A549 (cell line): ENCODE data around the gene CXXC5.

Experiments used
- BHLHE40 ChIP-seq: IDR thresholded peaks from 2 replicates; pipeline ENCODE4 v1.6.1; 2012; ENCODE audit warnings: low read depth, low read length, inconsistent platforms
- CTCF ChIP-seq: fragments of >200 bp; sonication (Bioruptor Twin); formaldehyde crosslinking; IDR thresholded peaks from 3 replicates; pipeline ENCODE4 v1.5.1; 2016
- ESRRA ChIP-seq: fragments of 150-350 bp; IDR thresholded peaks from 2 replicates; pipeline ENCODE4 v1.6.1; 2014; ENCODE audit warnings: mild to moderate bottlenecking, low read length, borderline replicate concordance
- MAZ ChIP-seq: fragments of 150-350 bp; IDR thresholded peaks from 2 replicates; pipeline ENCODE4 v1.6.1; 2014; ENCODE audit warnings: antibody characterized with exemption, low read depth, low read length, borderline replicate concordance

- TF ChIP-seq MAZ: no peak
- TF ChIP-seq CTCF: no peak
- no peak for TF ChIP-seq BHLHE40
- no peak for TF ChIP-seq ESRRA
These were observed 13.0 kb downstream of the CXXC5 start for GRCh38 chr5:139660923-139661814.
